IPS-18c (cell line): Measurements from ENCODE around the gene CENPO.

Experiments used
- H3K4me3 ChIP-seq: 2 replicates; pipeline ENCODE4 v1.7.0; 2013; ENCODE audit warnings: low read depth, mild to moderate bottlenecking, low read length, moderate library complexity; ENCODE audit not compliant: insufficient read depth
- H3K9me3 ChIP-seq: one replicate; pipeline ENCODE4 v1.6.1; 2013; ENCODE audit warnings: mild to moderate bottlenecking, low read length, moderate library complexity; ENCODE audit not compliant: control insufficient read depth, insufficient read depth

CENPO gene

GRCh38 chr2:24842081-24843050, 49.1 kb downstream of the CENPO start:
- no peak overlapping the region for H3K4me3 ChIP-seq
- peaks cover 6% of the 10 kb centered on the region for H3K9me3 ChIP-seq

GRCh38 chr2:24843330-24843860, 50.2 kb downstream of the CENPO start:
- Histone ChIP-seq H3K9me3 (peaks cover 10% of the 10 kb centered on the region), H3K4me3 (no peak overlapping the region)

GRCh38 chr2:24844023-24844685, 50.9 kb downstream of the CENPO start:
- peaks cover 10% of the 10 kb centered on the region for H3K9me3 ChIP-seq
- H3K4me3 ChIP-seq: no peak overlapping the region

- Histone ChIP-seq H3K9me3 (peaks cover 10% of the 10 kb centered on the region), H3K4me3 (no peak overlapping the region)
These were observed 52.5 kb downstream of the CENPO start for GRCh38 chr2:24845691-24846090.

GRCh38 chr2:24850944-24851343, 57.7 kb downstream of the CENPO start:
- Histone ChIP-seq H3K9me3 (peaks cover 7% of the 10 kb centered on the region), H3K4me3 (no peak overlapping the region)

- H3K4me3 ChIP-seq: no peak overlapping the region
- H3K9me3 ChIP-seq: peaks cover 4% of the 10 kb centered on the region
These were observed 58.8 kb downstream of the CENPO start for GRCh38 chr2:24852026-24852425.

- Histone ChIP-seq H3K9me3 (peaks cover 2% of the 10 kb centered on the region), H3K4me3 (no peak overlapping the region)
These were observed 59.3 kb downstream of the CENPO start for GRCh38 chr2:24852431-24853020.

GRCh38 chr2:24853046-24853445, 59.8 kb downstream of the CENPO start:
- H3K9me3 ChIP-seq: no peaks in the 10 kb centered on the region
- H3K4me3 ChIP-seq: no peak overlapping the region

- Histone ChIP-seq H3K9me3 (no peaks in the 10 kb centered on the region), H3K4me3 (no peak overlapping the region)
These were observed 60.8 kb downstream of the CENPO start for GRCh38 chr2:24853996-24854395.

- no peak overlapping the region for H3K4me3 ChIP-seq
- H3K9me3 ChIP-seq: no peaks in the 10 kb centered on the region
These were observed 61.9 kb downstream of the CENPO start for GRCh38 chr2:24855022-24855622.

- Histone ChIP-seq H3K9me3 (no peaks in the 10 kb centered on the region), H3K4me3 (no peak overlapping the region)
These were observed 62.5 kb downstream of the CENPO start for GRCh38 chr2:24855726-24856125.

GRCh38 chr2:24856791-24857211, 63.6 kb downstream of the CENPO start:
- Histone ChIP-seq H3K4me3 (no peak overlapping the region), H3K9me3 (no peaks in the 10 kb centered on the region)

GRCh38 chr2:24857746-24858145, 64.5 kb downstream of the CENPO start:
- no peaks in the 10 kb centered on the region for H3K9me3 ChIP-seq
- H3K4me3 ChIP-seq: no peak overlapping the region

- Histone ChIP-seq H3K4me3 (no peak overlapping the region), H3K9me3 (no peaks in the 10 kb centered on the region)
These were observed 65.8 kb downstream of the CENPO start for GRCh38 chr2:24858996-24859395.

GRCh38 chr2:24859968-24860600, 66.9 kb downstream of the CENPO start:
- no peak overlapping the region for H3K4me3 ChIP-seq
- no peaks in the 10 kb centered on the region for H3K9me3 ChIP-seq

- no peaks in the 10 kb centered on the region for H3K9me3 ChIP-seq
These were observed 67.4 kb downstream of the CENPO start for GRCh38 chr2:24860631-24861030.

GRCh38 chr2:24861500-24861899, 68.3 kb downstream of the CENPO start:
- no peaks in the 10 kb centered on the region for H3K9me3 ChIP-seq
- no peak overlapping the region for H3K4me3 ChIP-seq

More at GRCh38 chr2:24860631-24861030, 67.4 kb downstream of the CENPO start:
- H3K4me3 ChIP-seq: no peak overlapping the region
